ENCODE data around the gene SMARCC1.

GRCh38 chr3:47581835-47582234 lies 199.9 kb downstream of the SMARCC1 start:
- TF ChIP-seq ZNF530 (tag by site-specific recombination; IDR thresholded peaks at IDR 0.05; ENCODE audit: low read depth) (no peak), KLF1 (tag by site-specific recombination; IDR thresholded peaks at IDR 0.05) (no peak), CTCF (tag by site-specific recombination; IDR thresholded peaks at IDR 0.05) (no peak), ELK4 (IDR thresholded peaks at IDR 0.05; ENCODE audit: borderline replicate concordance, low read depth, low read length) (no peak), PBX3 (CRISPR knock-in tag; IDR thresholded peaks at IDR 0.05) (no peak), ZNF266 (tag by site-specific recombination; IDR thresholded peaks at IDR 0.05; ENCODE audit: low read depth) (no peak), ZNF548 (tag by site-specific recombination; IDR thresholded peaks at IDR 0.05) (no peak), YY1 (tag by site-specific recombination; IDR thresholded peaks at IDR 0.05) (no peak), ZNF202 (tag by site-specific recombination; IDR thresholded peaks at IDR 0.05; ENCODE audit: borderline replicate concordance) (no peak), ZNF121 (tag by site-specific recombination; IDR thresholded peaks at IDR 0.05) (no peak), ZNF701 (tag by site-specific recombination; IDR thresholded peaks at IDR 0.05) (no peak)
